Natural killer cell (primary cell): ENCODE measurements around the gene CDK14. TPM values are rescaled to one million over a fixed set of nuclear protein-coding genes. Genes with fewer than 3 reads are reported as not detected.

Experiments used
- ATAC-seq, 3 donors: fragments of 150-1000 bp in 2 of 3; fragments of 200-7000 bp in 1 of 3; cut with Tn5 transposase; 1 replicate in 1 of 3; 2 replicates in 2 of 3; pipeline ENCODE4 v1.10.0; 2021; ENCODE audit warnings: mild to moderate bottlenecking in 2 of 3, moderate library complexity in 2 of 3
- DNase-seq, 2 donors: peaks; one replicate each; pipeline versions ENCODE4 v3.0.0 to v3.0.0-alpha.2; 2013 to 2021; ENCODE audit warnings: mixed read lengths in 1 of 2
- H3K27ac ChIP-seq: one replicate; pipeline ENCODE4 v1.5.1; 2013; ENCODE audit warnings: mild to moderate bottlenecking, low read length
- H3K27me3 ChIP-seq: one replicate; pipeline ENCODE4 v1.6.1; 2013; ENCODE audit warnings: low read length; ENCODE audit not compliant: control insufficient read depth, insufficient read depth
- H3K36me3 ChIP-seq: one replicate; pipeline ENCODE4 v1.6.1; 2013; ENCODE audit warnings: low read length; ENCODE audit not compliant: control insufficient read depth, insufficient read depth
- H3K4me1 ChIP-seq: one replicate; pipeline ENCODE4 v1.6.1; 2013; ENCODE audit warnings: low read length; ENCODE audit not compliant: control insufficient read depth, insufficient read depth
- H3K4me3 ChIP-seq: one replicate; pipeline ENCODE4 v1.5.1; 2013; ENCODE audit warnings: low read length
- H3K9me3 ChIP-seq: one replicate; pipeline ENCODE4 v1.6.1; 2013; ENCODE audit warnings: low read length; ENCODE audit not compliant: control insufficient read depth, insufficient read depth
- H3K27ac Mint-ChIP-seq, 2 donors: one replicate each; pipeline ENCODE4 v1.8.0; 2022; ENCODE audit warnings: mild to moderate bottlenecking in 2 of 2, mixed read lengths in 2 of 2, moderate library complexity in 1 of 2
- H3K27me3 Mint-ChIP-seq, 2 donors: one replicate each; pipeline ENCODE4 v1.8.0; 2022; ENCODE audit warnings: low read depth in 2 of 2, mixed read lengths in 2 of 2
- H3K36me3 Mint-ChIP-seq: one replicate; pipeline ENCODE4 v1.8.0; 2022; ENCODE audit warnings: mixed read lengths
- H3K4me1 Mint-ChIP-seq, 2 donors: one replicate each; pipeline ENCODE4 v1.8.0; 2022; ENCODE audit warnings: mixed read lengths in 2 of 2
- H3K4me3 Mint-ChIP-seq: one replicate; pipeline ENCODE4 v1.8.0; 2022; ENCODE audit warnings: mild to moderate bottlenecking, moderate library complexity, mixed read lengths
- H3K9me3 Mint-ChIP-seq, 2 donors: one replicate each; pipeline ENCODE4 v1.8.0; 2022; ENCODE audit warnings: mixed read lengths in 2 of 2
- WGBS: methylation state at CpG from one replicate; pipeline ENCODE4 v1.1.7; 2013; ENCODE audit warnings: missing lambda C conversion rate; ENCODE audit not compliant: insufficient coverage; 5-methylcytosine and 5-hydroxymethylcytosine counted together
- intact Hi-C: fragments of 100-400 bp; cut with micrococcal nuclease; formaldehyde crosslinking; loops from one replicate; pipeline ENCODE4 v1.14.2; 2022
- total RNA-seq, 4 donors: library from RNA; stranded (reverse); fragments of 120-200 nt in 1 of 4; gene quantifications; one replicate each; pipeline versions ENCODE4 v1.2.3 to v1.2.4, GENCODE V29; 2013 to 2022
- TF ChIP-seq, protein P1 (sequence below): fragments of 200-600 bp; IDR thresholded peaks from one replicate; pipeline ENCODE4 v1.8.0; 2022; ENCODE audit warnings: antibody characterized with exemption

CDK14 gene
- total RNA-seq, 3 donors from 2014 or later (not counting 1 experiment from before 2014, with no cell fraction given) = 1.2 to 12.5 (median 1.9) TPM

DNA sequence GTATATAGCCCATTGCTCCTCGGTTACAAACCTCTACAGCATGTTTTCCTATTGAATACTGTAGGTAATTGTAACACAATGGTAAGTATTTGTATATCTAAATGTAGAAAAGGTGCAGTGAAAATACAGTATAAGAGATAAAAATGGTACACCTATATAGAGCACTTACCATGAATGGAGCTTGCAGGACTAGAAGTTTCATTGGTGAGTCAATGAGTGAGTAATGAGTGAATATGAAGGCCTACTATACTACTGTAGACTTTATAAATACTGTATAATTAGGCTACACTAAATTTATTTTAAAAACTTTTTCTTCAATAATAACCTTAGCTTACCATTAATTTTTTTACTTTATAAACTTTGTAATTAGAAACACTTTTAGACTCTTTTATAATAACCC is 239.7 kb downstream of the CDK14 start:
- Mint-ChIP-seq H3K27me3 (no peaks in the 10 kb centered on the region), H3K9me3 (peaks cover 12 to 25% of the 10 kb centered on the region in 2 donors), H3K36me3 (peaks cover 5% of the 10 kb centered on the region), H3K4me3 (no peak overlapping the region), H3K27ac (no peak overlapping the region), H3K4me1 (no peaks in the 10 kb centered on the region)
- no peaks in the 10 kb centered on the region for H3K4me1 ChIP-seq
- H3K27me3 ChIP-seq = no peaks in the 10 kb centered on the region
- ATAC-seq (no peak), DNase-seq (no peak)
- TF ChIP-seq, protein P1, sequence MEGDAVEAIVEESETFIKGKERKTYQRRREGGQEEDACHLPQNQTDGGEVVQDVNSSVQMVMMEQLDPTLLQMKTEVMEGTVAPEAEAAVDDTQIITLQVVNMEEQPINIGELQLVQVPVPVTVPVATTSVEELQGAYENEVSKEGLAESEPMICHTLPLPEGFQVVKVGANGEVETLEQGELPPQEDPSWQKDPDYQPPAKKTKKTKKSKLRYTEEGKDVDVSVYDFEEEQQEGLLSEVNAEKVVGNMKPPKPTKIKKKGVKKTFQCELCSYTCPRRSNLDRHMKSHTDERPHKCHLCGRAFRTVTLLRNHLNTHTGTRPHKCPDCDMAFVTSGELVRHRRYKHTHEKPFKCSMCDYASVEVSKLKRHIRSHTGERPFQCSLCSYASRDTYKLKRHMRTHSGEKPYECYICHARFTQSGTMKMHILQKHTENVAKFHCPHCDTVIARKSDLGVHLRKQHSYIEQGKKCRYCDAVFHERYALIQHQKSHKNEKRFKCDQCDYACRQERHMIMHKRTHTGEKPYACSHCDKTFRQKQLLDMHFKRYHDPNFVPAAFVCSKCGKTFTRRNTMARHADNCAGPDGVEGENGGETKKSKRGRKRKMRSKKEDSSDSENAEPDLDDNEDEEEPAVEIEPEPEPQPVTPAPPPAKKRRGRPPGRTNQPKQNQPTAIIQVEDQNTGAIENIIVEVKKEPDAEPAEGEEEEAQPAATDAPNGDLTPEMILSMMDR = no peak
- no peak overlapping the region for H3K27ac ChIP-seq
- H3K9me3 ChIP-seq = peaks cover 11% of the 10 kb centered on the region
- WGBS = no CpG with 5 or more reads among the region's 1 CpG
- intact Hi-C loops = no loop called here
- no peak overlapping the region for H3K4me3 ChIP-seq
- H3K36me3 ChIP-seq = no peaks in the 10 kb centered on the region

DNA sequence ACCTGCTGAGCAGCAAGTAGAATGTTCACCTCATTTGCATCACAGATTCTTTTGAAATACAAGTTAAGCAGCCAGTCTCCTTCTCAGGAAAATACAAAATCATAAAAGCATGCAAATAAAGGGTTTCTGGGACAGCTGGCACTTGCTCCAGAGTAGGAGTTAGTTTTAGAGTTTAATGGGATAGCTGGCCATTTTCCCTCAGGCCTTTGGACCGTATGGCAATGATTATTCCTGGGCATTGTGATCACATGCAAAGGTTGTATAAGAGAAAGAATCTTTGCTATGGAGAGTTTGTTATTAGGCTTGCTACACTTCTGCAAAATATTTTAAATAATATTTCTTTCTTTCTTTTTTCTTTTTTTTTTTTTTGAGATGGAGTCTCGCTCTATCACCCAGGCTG is 240.8 kb downstream of the CDK14 start:
- DNase-seq (no peak), ATAC-seq (no peak)
- no peak overlapping the region for H3K27ac Mint-ChIP-seq
- no peaks in the 10 kb centered on the region for H3K27me3 Mint-ChIP-seq
- Histone ChIP-seq H3K9me3 (peaks cover 11% of the 10 kb centered on the region), H3K27ac (no peak overlapping the region), H3K27me3 (no peaks in the 10 kb centered on the region), H3K4me1 (no peaks in the 10 kb centered on the region), H3K36me3 (no peaks in the 10 kb centered on the region), H3K4me3 (no peak overlapping the region)
- peaks cover 5% of the 10 kb centered on the region for H3K36me3 Mint-ChIP-seq
- intact Hi-C loops = no loop called here
- H3K9me3 Mint-ChIP-seq = peaks cover 10 to 21% of the 10 kb centered on the region in 2 donors
- no peaks in the 10 kb centered on the region for H3K4me1 Mint-ChIP-seq
- TF ChIP-seq, protein P1 = no peak
- H3K4me3 Mint-ChIP-seq = no peak overlapping the region
- 80% methylated on average over 1 of the region's 2 CpGs for WGBS

GRCh38 chr7:90838799-90839198 is 242.7 kb downstream of the CDK14 start:
- DNase-seq = no peak

DNA sequence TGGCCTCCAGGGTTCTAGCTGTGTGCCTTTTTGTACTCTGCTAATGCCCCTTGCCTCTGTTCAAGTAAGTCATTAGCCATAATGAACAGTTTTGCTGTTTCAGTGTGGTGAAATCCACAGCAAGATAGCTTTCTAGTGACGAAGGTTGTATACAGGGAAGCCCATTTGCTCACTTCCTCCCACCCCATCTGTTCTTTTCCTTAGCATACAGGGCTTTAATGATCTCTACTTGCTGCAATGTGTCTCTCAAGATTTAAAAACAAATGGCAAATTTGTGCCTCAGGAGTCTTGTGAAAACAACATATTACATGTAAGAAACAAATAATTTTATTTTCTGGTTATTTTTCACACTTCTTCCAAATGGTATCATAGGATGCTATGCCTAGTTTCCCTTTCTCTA is 243.2 kb downstream of the CDK14 start:
- TF ChIP-seq, protein P1 = no peak
- intact Hi-C loops = no loop called here
- H3K4me1 Mint-ChIP-seq = no peaks in the 10 kb centered on the region

More at GRCh38 chr7:90838799-90839198, 242.7 kb downstream of the CDK14 start:
- ATAC-seq = no peak
- Histone ChIP-seq H3K27me3 (no peaks in the 10 kb centered on the region), H3K4me3 (no peak overlapping the region), H3K27ac (no peak overlapping the region), H3K36me3 (no peaks in the 10 kb centered on the region), H3K9me3 (peaks cover 11% of the 10 kb centered on the region), H3K4me1 (no peaks in the 10 kb centered on the region)
- Mint-ChIP-seq H3K27ac (no peak overlapping the region), H3K9me3 (peaks cover 12 to 19% of the 10 kb centered on the region in 2 donors), H3K36me3 (peaks cover 5% of the 10 kb centered on the region), H3K27me3 (no peaks in the 10 kb centered on the region), H3K4me1 (no peaks in the 10 kb centered on the region), H3K4me3 (no peak overlapping the region)
- 96% methylated on average over 8 of the region's 8 CpGs for WGBS
- intact Hi-C loops = no loop called here
- TF ChIP-seq, protein P1 = no peak

More for the DNA sequence above, 243.2 kb downstream of the CDK14 start:
- peaks cover 11% of the 10 kb centered on the region for H3K9me3 ChIP-seq
- H3K27ac ChIP-seq = no peak overlapping the region
- no peaks in the 10 kb centered on the region for H3K27me3 Mint-ChIP-seq
- no peak for DNase-seq
- no peaks in the 10 kb centered on the region for H3K27me3 ChIP-seq
- no peak for ATAC-seq
- WGBS = 78% methylated on average over 1 of the region's 1 CpG
- H3K9me3 Mint-ChIP-seq = peaks cover 9 to 16% of the 10 kb centered on the region in 2 donors
- H3K27ac Mint-ChIP-seq = no peak overlapping the region
- H3K36me3 Mint-ChIP-seq = peaks cover 5% of the 10 kb centered on the region
- H3K4me1 ChIP-seq = no peaks in the 10 kb centered on the region
- no peak overlapping the region for H3K4me3 ChIP-seq
- H3K4me3 Mint-ChIP-seq = no peak overlapping the region
- no peaks in the 10 kb centered on the region for H3K36me3 ChIP-seq
